HG02798 (cell line): ENCODE data around the gene RBM26.

Experiments used
- ATAC-seq: cut with Tn5 transposase; IDR thresholded peaks from one replicate; pipeline ENCODE4 v1.9.1; 2021; ENCODE audit warnings: mild to moderate bottlenecking; ENCODE audit not compliant: unreplicated experiment, poor library complexity

Gene RBM26

GRCh38 chr13:79349011-79349410 lies 57.0 kb downstream of the RBM26 start:
- no peak for ATAC-seq

DNA sequence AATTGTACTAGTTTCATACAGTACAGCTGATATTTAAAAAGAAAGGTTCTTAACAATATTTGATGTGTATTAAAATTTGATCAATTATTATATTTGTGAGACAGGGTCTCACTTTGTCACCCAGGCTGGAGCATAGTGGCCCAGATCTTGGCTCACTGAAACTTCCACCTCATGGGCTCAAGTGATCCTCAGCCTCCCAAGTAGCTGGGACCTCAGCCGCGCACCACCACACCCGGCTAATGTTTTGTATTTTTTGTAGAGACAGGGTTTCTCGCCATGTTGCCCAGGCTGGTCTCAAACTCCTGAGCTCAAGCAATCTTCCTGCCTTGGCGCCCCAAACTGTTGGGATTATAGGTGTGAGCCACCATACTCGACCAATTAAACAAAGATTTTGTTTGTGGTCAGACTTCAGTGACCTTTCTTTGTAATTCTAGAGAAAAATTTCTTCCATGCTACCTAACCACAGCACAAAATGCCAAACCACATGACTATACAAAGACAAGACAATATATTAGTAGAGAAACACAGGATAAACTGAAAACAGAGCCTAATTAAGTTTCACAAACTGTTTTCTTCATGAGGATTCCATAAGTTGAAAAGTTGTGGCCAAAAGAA lies 59.6 kb downstream of the RBM26 start:
- no peak for ATAC-seq

GRCh38 chr13:79341202-79341601 lies 64.9 kb downstream of the RBM26 start:
- ATAC-seq: no peak

- ATAC-seq: no peak
Observed at GRCh38 chr13:79340490-79340889, 65.6 kb downstream of the RBM26 start.

DNA sequence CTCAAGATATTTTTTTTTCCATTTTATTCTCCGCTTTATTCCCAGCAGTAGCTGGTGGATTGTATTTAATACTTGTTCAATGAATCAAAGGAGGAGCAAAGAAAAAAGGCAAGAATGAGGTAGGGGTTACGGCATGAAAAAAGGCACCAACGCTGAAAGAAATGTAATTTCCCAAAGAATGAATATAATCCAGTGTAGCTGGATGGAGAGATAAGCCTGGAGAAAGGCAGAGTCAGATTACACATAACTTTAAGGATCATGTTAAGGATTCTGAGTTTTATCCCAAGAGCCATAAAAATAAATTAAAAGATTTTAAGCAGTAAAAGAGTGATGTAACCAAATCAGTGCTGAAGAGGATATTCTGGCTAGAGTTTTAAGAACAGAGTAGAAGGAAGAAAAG lies 67.7 kb downstream of the RBM26 start:
- ATAC-seq: no peak

DNA sequence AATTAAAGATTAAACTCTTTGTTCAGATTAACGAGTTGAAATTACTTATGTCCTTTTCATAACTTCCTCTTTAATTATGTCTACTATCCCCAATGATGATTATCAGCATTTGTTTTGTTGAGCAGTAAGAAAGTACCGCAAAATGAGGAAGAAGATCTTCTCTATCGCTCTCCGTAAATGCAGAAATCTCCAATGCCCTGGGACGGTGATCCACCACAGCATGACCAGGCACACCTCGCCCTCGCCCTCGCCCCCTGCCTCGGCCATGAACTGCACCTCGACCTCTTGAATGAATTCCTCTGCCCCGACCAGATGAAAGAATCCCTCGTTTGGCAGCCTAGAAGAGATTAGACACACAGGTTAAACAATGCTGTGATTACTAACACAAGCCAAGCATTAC lies 69.1 kb downstream of the RBM26 start:
- ATAC-seq: no peak

- no peak for ATAC-seq
Observed at GRCh38 chr13:79328510-79328909, 77.5 kb downstream of the RBM26 start.

DNA sequence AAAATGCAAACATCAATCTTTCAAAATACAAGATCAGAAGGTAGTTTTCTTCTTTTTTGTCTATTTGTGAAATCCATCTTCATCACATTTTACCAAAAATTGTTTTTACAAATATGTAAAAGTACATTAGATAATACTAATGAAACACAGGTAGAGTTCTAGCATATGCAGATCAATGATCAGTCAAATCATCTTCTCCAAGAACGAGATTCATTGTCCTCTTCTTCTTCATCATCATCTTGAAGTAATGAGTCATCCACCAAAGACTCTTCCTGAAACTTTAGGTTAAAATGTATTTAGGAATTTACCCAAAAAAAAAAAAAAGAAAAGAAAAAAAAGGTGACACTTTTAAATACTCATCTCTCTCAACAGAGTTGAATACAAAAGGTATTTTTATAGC lies 85.6 kb downstream of the RBM26 start:
- ATAC-seq: no peak

GRCh38 chr13:79318664-79319063 lies 87.4 kb downstream of the RBM26 start:
- ATAC-seq: no peak

DNA sequence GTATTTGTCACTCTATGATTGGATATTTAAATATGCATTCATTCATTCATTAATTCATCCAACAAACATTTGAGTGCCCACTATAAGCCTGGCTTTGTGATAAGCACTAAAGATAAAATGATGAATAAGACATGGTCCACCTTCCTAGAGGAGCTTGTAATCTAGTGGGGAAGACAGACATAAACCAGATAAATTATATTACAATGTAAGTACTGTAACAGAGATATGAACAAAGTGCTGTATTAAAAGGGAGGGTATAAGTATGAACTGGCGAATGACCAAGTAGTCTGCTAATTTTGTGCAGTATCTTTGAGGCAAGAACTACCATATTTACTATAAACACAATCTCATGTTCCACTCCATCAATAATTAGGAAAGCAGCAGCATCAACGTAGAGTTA lies 88.2 kb downstream of the RBM26 start:
- no peak for ATAC-seq

DNA sequence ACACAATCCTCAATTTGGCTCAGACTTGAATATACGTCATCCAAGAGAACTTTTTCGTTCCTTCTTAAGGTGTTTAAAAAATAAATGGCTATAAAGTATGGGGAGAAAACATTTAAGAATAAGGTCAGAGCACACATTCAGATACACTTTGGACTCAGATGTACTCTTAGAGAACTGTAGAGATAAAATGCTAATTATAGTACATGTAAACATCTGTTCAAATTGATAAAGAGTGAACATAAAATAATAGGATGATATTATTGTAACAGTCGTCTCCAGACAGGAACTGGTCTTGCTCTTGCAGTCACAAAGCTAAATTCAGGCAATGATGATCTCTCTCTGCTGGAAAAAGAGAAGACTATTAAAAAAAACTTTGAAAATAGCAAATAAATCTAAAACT lies 91.4 kb downstream of the RBM26 start:
- no peak for ATAC-seq

DNA sequence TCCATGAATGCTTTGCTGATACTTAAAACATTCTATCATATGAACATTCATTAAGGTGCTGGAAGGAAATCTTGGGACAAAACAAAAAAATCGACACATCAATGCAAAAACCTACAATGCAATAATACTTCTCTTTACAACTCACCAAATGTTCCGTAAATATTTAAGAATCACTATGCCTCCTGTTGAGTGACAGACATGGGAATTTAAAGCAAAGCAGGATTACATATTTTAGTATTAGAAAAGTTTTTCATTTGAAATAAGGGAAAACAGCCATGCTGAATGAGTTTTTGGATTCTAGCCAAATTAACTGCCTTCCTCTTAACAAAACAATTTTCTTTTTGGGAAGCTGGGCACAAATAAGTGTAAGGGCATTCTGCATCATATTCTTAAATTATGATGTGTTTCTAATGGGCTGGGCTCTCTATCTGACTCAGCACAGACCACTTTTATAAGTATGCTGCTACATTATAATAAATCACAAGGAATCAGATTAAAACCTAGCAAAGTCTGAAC lies 93.7 kb downstream of the RBM26 start:
- ATAC-seq: no peak

- ATAC-seq: no peak
Observed at GRCh38 chr13:79311386-79311785, 94.7 kb downstream of the RBM26 start.

DNA sequence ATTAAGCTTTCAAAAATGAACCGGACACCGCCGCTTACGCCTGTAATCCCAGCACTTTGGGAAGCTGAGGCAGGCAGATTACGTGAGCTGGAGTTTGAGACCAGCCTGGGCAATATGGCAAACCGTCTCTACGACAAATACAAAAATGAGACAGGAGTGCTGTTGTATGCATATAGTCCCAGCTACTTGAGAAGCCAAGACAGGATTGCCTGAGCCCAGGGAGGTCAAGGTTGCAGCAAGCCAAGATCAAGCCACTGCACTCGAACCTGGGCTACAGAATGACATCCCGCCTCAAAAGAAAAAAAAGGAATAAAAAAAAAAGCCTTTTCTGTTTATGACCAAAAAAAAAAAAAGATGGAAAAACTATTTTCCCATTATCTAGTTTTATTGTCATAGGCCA lies 96.4 kb downstream of the RBM26 start:
- ATAC-seq: no peak

- peak; percentile 89 for ATAC-seq
Observed at GRCh38 chr13:79307866-79308298, 98.2 kb downstream of the RBM26 start.

DNA sequence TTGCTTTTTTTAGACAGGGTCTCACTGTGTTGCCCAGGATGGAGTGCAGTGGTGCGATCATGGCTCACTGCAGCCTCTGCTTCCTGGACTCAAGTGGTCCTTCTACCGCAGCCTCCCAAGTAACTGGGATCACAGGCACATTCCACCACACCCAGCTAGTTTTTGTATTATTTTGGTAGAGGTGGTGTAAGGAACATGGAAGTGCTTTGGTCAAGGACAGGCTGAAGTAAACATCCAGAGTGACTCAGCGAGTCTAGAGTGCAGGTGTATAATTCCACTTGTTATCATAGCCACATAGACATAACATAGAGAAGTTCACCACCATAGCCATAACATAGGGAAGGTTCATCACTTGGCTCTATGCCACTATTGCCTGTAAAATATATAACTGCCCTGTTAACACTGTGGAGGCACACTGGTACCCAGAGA lies 98.6 kb downstream of the RBM26 start:
- ATAC-seq: no peak

GRCh38 chr13:79306650-79307049 lies 99.4 kb downstream of the RBM26 start:
- ATAC-seq: no peak

DNA sequence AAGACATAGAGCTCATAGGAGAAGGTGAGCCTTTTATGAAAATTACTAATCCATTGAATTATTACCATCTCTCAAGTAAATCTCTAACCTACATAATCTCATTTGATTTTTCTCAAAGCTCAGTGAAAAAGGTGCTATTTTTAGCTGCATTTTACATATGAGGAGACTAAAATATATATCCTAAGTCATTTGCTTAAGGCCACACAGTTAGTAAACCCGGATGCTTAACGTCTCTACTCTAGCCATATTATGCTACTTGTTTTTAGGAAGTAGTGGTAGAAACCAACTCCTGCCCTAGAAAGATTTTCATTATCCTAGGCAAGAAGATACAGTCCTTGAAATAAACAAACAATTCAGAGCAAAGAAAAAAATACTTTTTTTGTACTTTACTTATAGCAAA lies 108.9 kb downstream of the RBM26 start:
- ATAC-seq: peak; percentile 49

DNA sequence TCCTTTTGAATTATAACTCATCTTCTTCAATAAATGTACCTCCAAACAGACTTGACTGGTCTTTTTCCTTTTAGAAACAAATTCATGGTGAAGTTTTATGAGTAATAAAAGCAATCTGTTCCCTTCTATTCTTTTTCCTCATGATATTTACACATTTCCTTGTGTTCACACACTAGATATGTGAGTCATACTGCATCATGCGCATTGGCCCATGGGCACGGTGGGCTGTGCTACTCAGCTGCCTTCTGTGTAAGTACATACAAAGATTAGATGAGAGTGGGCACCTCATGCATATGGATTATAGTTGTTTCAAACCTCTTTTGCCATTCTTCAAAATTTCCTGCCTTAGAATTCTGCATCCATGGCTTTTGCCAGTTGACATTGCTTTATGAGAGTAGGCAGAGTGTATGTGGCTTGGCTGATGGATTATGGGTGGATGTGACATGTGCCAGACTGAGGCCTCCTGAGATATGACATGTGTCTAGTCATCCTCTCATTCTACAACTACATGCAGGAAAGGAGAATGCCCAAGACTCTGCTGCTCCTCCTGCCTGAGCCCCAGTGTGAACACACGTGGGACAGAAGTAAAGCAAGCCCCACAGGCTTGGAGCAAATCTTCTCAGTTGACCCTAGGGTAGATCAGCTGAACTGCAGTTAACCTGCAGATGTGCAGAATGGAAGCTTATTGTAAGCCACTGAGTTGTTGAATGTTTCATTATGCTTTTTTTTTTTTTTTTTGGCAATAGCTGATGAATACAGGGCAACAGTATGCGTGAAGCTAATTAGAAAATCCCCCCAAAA lies 109.9 kb downstream of the RBM26 start:
- no peak for ATAC-seq

- ATAC-seq: no peak
Observed at GRCh38 chr13:79290595-79291244, 115.3 kb downstream of the RBM26 start.

- no peak for ATAC-seq
Observed at GRCh38 chr13:79289571-79289970, 116.5 kb downstream of the RBM26 start.
